Neural progenitor cell (in vitro differentiated cells): ENCODE data around the gene ABCA1. TPM values are rescaled to one million over a fixed set of nuclear protein-coding genes. Genes with fewer than 3 reads are reported as not detected.

Experiments used
- DNase-seq: peaks from one replicate; pipeline ENCODE4 v3.0.0-alpha.2; 2016; ENCODE audit warnings: low spot score
- H2AFZ ChIP-seq: fragments of 200-600 bp; sonication (generic); replicated peaks from 2 replicates; pipeline ENCODE4 v1.6.1; 2016; ENCODE audit warnings: antibody characterized with exemption
- H3F3A ChIP-seq: fragments of 200-600 bp; sonication (generic); 2 replicates; pipeline ENCODE4 v1.6.1; 2016; ENCODE audit warnings: antibody characterized with exemption, low read depth
- H3K27ac ChIP-seq: fragments of 200-600 bp; sonication (generic); 2 replicates; pipeline ENCODE4 v1.5.1; 2016; ENCODE audit warnings: mild to moderate bottlenecking
- H3K27me3 ChIP-seq: fragments of 200-600 bp; sonication (generic); 2 replicates; pipeline ENCODE4 v1.6.1; 2016; ENCODE audit warnings: mild to moderate bottlenecking, moderate library complexity
- H3K36me3 ChIP-seq: fragments of 200-600 bp; sonication (generic); 2 replicates; pipeline ENCODE4 v1.5.1; 2016
- H3K4me1 ChIP-seq: fragments of 200-600 bp; sonication (generic); 2 replicates; pipeline ENCODE4 v1.6.1; 2016; ENCODE audit warnings: mixed run types
- H3K4me2 ChIP-seq: fragments of 200-600 bp; sonication (generic); 2 replicates; pipeline ENCODE4 v1.6.1; 2016
- H3K4me3 ChIP-seq: fragments of 200-600 bp; sonication (generic); 2 replicates; pipeline ENCODE4 v1.5.1; 2016
- H3K79me2 ChIP-seq: fragments of 200-600 bp; sonication (generic); 2 replicates; pipeline ENCODE4 v1.6.1; 2016; ENCODE audit warnings: low read depth
- H3K9ac ChIP-seq: fragments of 200-600 bp; sonication (generic); 2 replicates; pipeline ENCODE4 v1.6.1; 2016
- H3K9me3 ChIP-seq: fragments of 200-600 bp; sonication (generic); 2 replicates; pipeline ENCODE4 v1.5.1; 2016; ENCODE audit warnings: low read depth
- H4K20me1 ChIP-seq: fragments of 200-600 bp; sonication (generic); 2 replicates; pipeline ENCODE4 v1.6.1; 2016; ENCODE audit warnings: low read depth
- H3K27ac Mint-ChIP-seq: 3 replicates; pipeline ENCODE4 v1.8.0; 2021; ENCODE audit warnings: mixed read lengths
- H3K27me3 Mint-ChIP-seq: 2 replicates; pipeline ENCODE4 v1.8.0; 2022; ENCODE audit warnings: low read depth, mild to moderate bottlenecking, inconsistent platforms, moderate library complexity, mixed read lengths; ENCODE audit not compliant: insufficient read depth
- H3K36me3 Mint-ChIP-seq: 3 replicates; pipeline ENCODE4 v1.8.0; 2021; ENCODE audit warnings: mixed read lengths
- H3K4me1 Mint-ChIP-seq: 3 replicates; pipeline ENCODE4 v1.8.0; 2021; ENCODE audit warnings: mixed read lengths
- H3K4me3 Mint-ChIP-seq: 3 replicates; pipeline ENCODE4 v1.8.0; 2021; ENCODE audit warnings: mild to moderate bottlenecking, moderate library complexity, mixed read lengths
- H3K9me3 Mint-ChIP-seq: 3 replicates; pipeline ENCODE4 v1.8.0; 2020; ENCODE audit warnings: mixed read lengths
- CTCF ChIP-seq: fragments of 200-600 bp; sonication (generic); IDR thresholded peaks from 2 replicates; pipeline ENCODE4 v1.5.1; 2017; ENCODE audit warnings: antibody characterized with exemption, mild to moderate bottlenecking
- EZH2 ChIP-seq: fragments of 200-600 bp; sonication (generic); IDR thresholded peaks from 2 replicates; pipeline ENCODE4 v1.6.1; 2017; ENCODE audit warnings: antibody characterized with exemption, mild to moderate bottlenecking, moderate library complexity
- EZH2phosphoT487 ChIP-seq: fragments of 200-600 bp; sonication (generic); IDR thresholded peaks from 2 replicates; pipeline ENCODE4 v1.6.1; 2017; ENCODE audit warnings: antibody characterized with exemption
- total RNA-seq: library from RNA; depleted of rRNA; stranded (reverse); fragments of >200 nt; gene quantifications from 2 replicates; pipeline ENCODE4 v1.2.3, GENCODE V29; 2015; ENCODE audit warnings: low replicate concordance

The ABCA1 gene
- total RNA-seq, 1 donor from 2014 or later = 32.4 TPM

- peaks cover 7% of the 10 kb centered on the region for H3K36me3 ChIP-seq
- H3K27ac ChIP-seq = no peak overlapping the region
- peaks cover 33% of the 10 kb centered on the region for H3K36me3 Mint-ChIP-seq
Observed at GRCh38 chr9:104794070-104794469, 133.9 kb downstream of the ABCA1 start.

GRCh38 chr9:104788251-104788650, 139.7 kb downstream of the ABCA1 start:
- no peak overlapping the region for H3K4me3 ChIP-seq
- Mint-ChIP-seq H3K4me1 (no peaks in the 10 kb centered on the region), H3K27ac (no peak overlapping the region), H3K36me3 (peaks cover 25% of the 10 kb centered on the region), H3K27me3 (peaks cover 2% of the 10 kb centered on the region), H3K9me3 (no peaks in the 10 kb centered on the region), H3K4me3 (no peak overlapping the region)
- peaks cover 13% of the 10 kb centered on the region for H3K36me3 ChIP-seq
- H3K9ac ChIP-seq = no peak overlapping the region
- no peak overlapping the region for H3K4me2 ChIP-seq
- H3K9me3 ChIP-seq = no peaks in the 10 kb centered on the region
- no peak for DNase-seq
- TF ChIP-seq EZH2 (no peak), EZH2phosphoT487 (no peak), CTCF (no peak)
- no peaks in the 10 kb centered on the region for H3K79me2 ChIP-seq
- H3F3A ChIP-seq = no peaks in the 10 kb centered on the region
- H3K27me3 ChIP-seq = no peaks in the 10 kb centered on the region
- no peak overlapping the region for H2AFZ ChIP-seq
- H3K27ac ChIP-seq = no peak overlapping the region
- no peaks in the 10 kb centered on the region for H4K20me1 ChIP-seq
- H3K4me1 ChIP-seq = no peaks in the 10 kb centered on the region

More at GRCh38 chr9:104794070-104794469, 133.9 kb downstream of the ABCA1 start:
- Histone ChIP-seq H3K27me3 (no peaks in the 10 kb centered on the region), H3K9me3 (no peaks in the 10 kb centered on the region), H3K4me3 (no peak overlapping the region), H3F3A (no peaks in the 10 kb centered on the region), H3K4me1 (no peaks in the 10 kb centered on the region), H3K79me2 (no peaks in the 10 kb centered on the region), H3K9ac (no peak overlapping the region), H3K4me2 (no peak overlapping the region), H2AFZ (no peak overlapping the region), H4K20me1 (no peaks in the 10 kb centered on the region)
- no peak overlapping the region for H3K4me3 Mint-ChIP-seq
- no peaks in the 10 kb centered on the region for H3K4me1 Mint-ChIP-seq
- peaks cover 4% of the 10 kb centered on the region for H3K27me3 Mint-ChIP-seq
- no peak for TF ChIP-seq CTCF
- TF ChIP-seq EZH2phosphoT487 = no peak
- no peak for DNase-seq
- no peaks in the 10 kb centered on the region for H3K9me3 Mint-ChIP-seq
- H3K27ac Mint-ChIP-seq = no peak overlapping the region

GRCh38 chr9:104787306-104788015, 140.5 kb downstream of the ABCA1 start:
- H3K4me1 Mint-ChIP-seq = no peaks in the 10 kb centered on the region
- Histone ChIP-seq H3K4me2 (no peak overlapping the region), H3K9ac (no peak overlapping the region), H3K79me2 (no peaks in the 10 kb centered on the region), H3K27ac (no peak overlapping the region), H3K4me1 (no peaks in the 10 kb centered on the region), H4K20me1 (no peaks in the 10 kb centered on the region), H3K9me3 (no peaks in the 10 kb centered on the region), H3K36me3 (peaks cover 13% of the 10 kb centered on the region), H3K4me3 (no peak overlapping the region), H3K27me3 (no peaks in the 10 kb centered on the region), H2AFZ (no peak overlapping the region), H3F3A (no peaks in the 10 kb centered on the region)
- H3K27ac Mint-ChIP-seq = no peak overlapping the region
- peaks cover 2% of the 10 kb centered on the region for H3K27me3 Mint-ChIP-seq
- peaks cover 21% of the 10 kb centered on the region for H3K36me3 Mint-ChIP-seq
- TF ChIP-seq EZH2 = no peak
- TF ChIP-seq CTCF = no peak
- TF ChIP-seq EZH2phosphoT487 = no peak
- DNase-seq = no peak
- H3K9me3 Mint-ChIP-seq = no peaks in the 10 kb centered on the region
- H3K4me3 Mint-ChIP-seq = no peak overlapping the region
